Fibroblast of lung (primary cell): Measurements from ENCODE around the gene XIAP. TPM values are rescaled to one million over a fixed set of nuclear protein-coding genes. Genes with fewer than 3 reads are reported as not detected.
A peak's percentile ranks its signal among the peaks of the same experiment; 100 is the strongest.

Experiments used
- DNase-seq, 2 donors: peaks; one replicate each; pipeline versions ENCODE4 v3.0.0 to v3.0.0-alpha.2; 2010; ENCODE audit warnings: low read depth in 2 of 2
- H2AFZ ChIP-seq: 2 replicates; pipeline ENCODE4 v1.5.1; 2012; ENCODE audit warnings: low read length, control low read depth, inconsistent platforms
- H3K27ac ChIP-seq: 2 replicates; pipeline ENCODE4 v1.5.1; 2011; ENCODE audit warnings: low read length, control low read depth; ENCODE audit not compliant: insufficient read depth
- H3K27me3 ChIP-seq: 2 replicates; pipeline ENCODE4 v1.5.1; 2011; ENCODE audit warnings: mild to moderate bottlenecking, low read length; ENCODE audit not compliant: control insufficient read depth, insufficient read depth
- H3K36me3 ChIP-seq: 2 replicates; pipeline ENCODE4 v1.5.1; 2011; ENCODE audit warnings: low read length; ENCODE audit not compliant: control insufficient read depth, insufficient read depth
- H3K4me1 ChIP-seq: 2 replicates; pipeline ENCODE4 v1.5.1; 2011; ENCODE audit warnings: low read length; ENCODE audit not compliant: control insufficient read depth, insufficient read depth; ENCODE audit errors: extremely low read depth
- H3K4me2 ChIP-seq: 2 replicates; pipeline ENCODE4 v1.5.1; 2011; ENCODE audit warnings: low read length, control low read depth; ENCODE audit not compliant: insufficient read depth; ENCODE audit errors: extremely low read depth
- H3K4me3 ChIP-seq, 4 experiments: fragments of 200-600 bp in 1 of 4; sonication (generic) in 1 of 4; replicated peaks in 1 of 4; 2 replicates each; pipeline ENCODE4 v1.5.1; 2011 to 2016; ENCODE audit warnings: low read length in 4 of 4, low read depth in 3 of 4, mild to moderate bottlenecking in 3 of 4, control low read depth in 2 of 4, inconsistent platforms in 1 of 4, mixed read lengths in 1 of 4; ENCODE audit not compliant: insufficient read depth in 1 of 4; ENCODE audit errors: control extremely low read depth in 1 of 4
- H3K79me2 ChIP-seq: 2 replicates; pipeline ENCODE4 v1.5.1; 2012; ENCODE audit warnings: mild to moderate bottlenecking, low read length, inconsistent platforms; ENCODE audit not compliant: control insufficient read depth, insufficient read depth
- H3K9ac ChIP-seq: 2 replicates; pipeline ENCODE4 v1.5.1; 2011; ENCODE audit warnings: mild to moderate bottlenecking, low read length, control low read depth; ENCODE audit not compliant: insufficient read depth
- H3K9me3 ChIP-seq: 2 replicates; pipeline ENCODE4 v1.5.1; 2012; ENCODE audit warnings: low read depth, low read length; ENCODE audit not compliant: control insufficient read depth, insufficient read depth
- H4K20me1 ChIP-seq: 2 replicates; pipeline ENCODE4 v1.5.1; 2011; ENCODE audit warnings: low read length; ENCODE audit not compliant: control insufficient read depth, insufficient read depth; ENCODE audit errors: extremely low read depth
- CTCF ChIP-seq, 2 donors: IDR thresholded peaks in 1 of 2; conservative IDR thresholded peaks in 1 of 2; 1 replicate in 1 of 2; 2 replicates in 1 of 2; pipeline ENCODE4 v1.5.1; 2011 to 2012; ENCODE audit warnings: low read length in 2 of 2, control low read depth in 1 of 2, inconsistent platforms in 1 of 2, low read depth in 1 of 2, mild to moderate bottlenecking in 1 of 2
- EZH2 ChIP-seq: IDR thresholded peaks from 2 replicates; pipeline ENCODE4 v1.5.1; 2012; ENCODE audit warnings: low read length, control low read depth, mild to moderate bottlenecking; ENCODE audit errors: missing control alignments
- polyA plus RNA-seq, 2 donors: library from polyadenylated mRNA; depleted of rRNA in 1 of 2; stranded (reverse) in 1 of 2; unstranded in 1 of 2; fragments of >200 nt; gene quantifications; 2 replicates each; pipeline ENCODE4 v1.2.1, GENCODE V29; 2011 to 2012; ENCODE audit warnings: missing spikeins in 1 of 2
- total RNA-seq: library from RNA; depleted of rRNA; stranded (reverse); fragments of >200 nt; gene quantifications from 2 replicates; pipeline ENCODE4 v1.2.1, GENCODE V29; 2014

XIAP gene
- total and polyA plus RNA-seq, 2 donors (not counting 1 experiment from before 2014, with no cell fraction given) = 21.8 to 45.1 TPM

- TF ChIP-seq EZH2 = no peak
- no peak for TF ChIP-seq CTCF (conservative IDR thresholded peaks at IDR 0.05 in 1 of 2, IDR thresholded peaks at IDR 0.05 in 1 of 2; ENCODE audit: low read depth in 1 of 2, low read length in 2 of 2)
- Histone ChIP-seq H3K4me3 (peak overlapping the region; percentile 73 to 94 (median 80)), H3K9ac (peak overlapping the region; percentile 73), H4K20me1 (no peaks in the 10 kb centered on the region), H3K27ac (peak overlapping the region; percentile 81), H3K36me3 (no peaks in the 10 kb centered on the region), H3K79me2 (peaks cover 46% of the 10 kb centered on the region), H2AFZ (no peak overlapping the region), H3K4me1 (no peaks in the 10 kb centered on the region), H3K4me2 (peak overlapping the region; percentile 44), H3K9me3 (no peaks in the 10 kb centered on the region), H3K27me3 (no peaks in the 10 kb centered on the region)
- no peak for DNase-seq
Measured at GRCh38 chrX:123962006-123962467, 102.2 kb downstream of the XIAP start.

- no peaks in the 10 kb centered on the region for H3K9me3 ChIP-seq
- H2AFZ ChIP-seq = no peak overlapping the region
- no peaks in the 10 kb centered on the region for H4K20me1 ChIP-seq
- H3K4me2 ChIP-seq = peak overlapping the region; percentile 82
- no peaks in the 10 kb centered on the region for H3K4me1 ChIP-seq
- peak overlapping the region; percentile 73 to 94 (median 80) for H3K4me3 ChIP-seq
- H3K27me3 ChIP-seq = no peaks in the 10 kb centered on the region
- peaks cover 53% of the 10 kb centered on the region for H3K79me2 ChIP-seq
- H3K36me3 ChIP-seq = no peaks in the 10 kb centered on the region
- TF ChIP-seq CTCF (conservative IDR thresholded peaks at IDR 0.05 in 1 of 2, IDR thresholded peaks at IDR 0.05 in 1 of 2; ENCODE audit: low read depth in 1 of 2, low read length in 2 of 2) = no peak
- no peak for TF ChIP-seq EZH2
- peak overlapping the region; percentile 73 for H3K9ac ChIP-seq
- H3K27ac ChIP-seq = peak overlapping the region; percentile 81
- DNase-seq = peak; percentile 94 to 96
Measured at GRCh38 chrX:123962794-123963373, 103.0 kb downstream of the XIAP start.

Other genes with a start within 250 kb of the XIAP start
- gene THOC2, start 127.0 kb upstream of the XIAP start, total RNA-seq = 54.7 and 62.9 TPM in 2 replicates
- gene THOC2, start 127.0 kb upstream of the XIAP start, polyA plus RNA-seq = 64.1 and 70.0 TPM in 2 replicates
- 92.7 and 96.4 TPM in 2 replicates for gene STAG2, start 101.7 kb downstream of the XIAP start, total RNA-seq
- 43.7 and 56.6 TPM in 2 replicates for gene STAG2, start 101.7 kb downstream of the XIAP start, polyA plus RNA-seq